Endothelial cell of umbilical vein (primary cell): ENCODE data around the gene SPEF2. TPM values are rescaled to one million over a fixed set of nuclear protein-coding genes. Genes with fewer than 3 reads are reported as not detected.

ENCODE experiments used
- BruUV-seq: library from RNA; stranded (reverse); fragments of 400-500 nt; replicated peaks from 2 replicates; lab custom pipeline; 2021; lab: Mats Ljungman, UMichigan
- CTCF ChIA-PET: fragments of 300-600, 350-600 bp; sonication (Branson Sonifier 250); formaldehyde crosslinking; loops from one replicate; lab custom pipeline; 2021; ENCODE audit warnings: antibody characterized with exemption, inconsistent platforms; lab: Charles Lee
- POLR2A ChIA-PET: fragments of 300-600, 350-600 bp; sonication (Branson Sonifier 250); formaldehyde crosslinking; loops from one replicate; lab custom pipeline; 2021; ENCODE audit warnings: antibody characterized with exemption, inconsistent platforms; lab: Charles Lee
- DNase-seq: peaks from one replicate; pipeline ENCODE4 v3.0.0-alpha.2; 2011; ENCODE audit warnings: low read depth, low spot score
- FAIRE-seq: peaks from 2 replicates; lab custom pipeline; 2011; peaks lifted over from hg19 to GRCh38; lab: Jason Lieb, UNC
- H2AFZ ChIP-seq: 2 replicates; pipeline ENCODE4 v1.6.0; 2012; ENCODE audit warnings: low read depth, low read length, control low read depth, inconsistent platforms
- H3K27ac ChIP-seq: 2 replicates; pipeline ENCODE4 v1.5.1; 2011; ENCODE audit warnings: low read depth, mild to moderate bottlenecking, control low read depth, low read length, moderate library complexity; ENCODE audit not compliant: insufficient read depth
- H3K27me3 ChIP-seq, 2 experiments: 2 replicates each; pipeline versions ENCODE4 v1.6.0 to v1.6.1; 2011; ENCODE audit warnings: low read length in 2 of 2, mixed read lengths in 1 of 2; ENCODE audit not compliant: control insufficient read depth in 2 of 2, insufficient read depth in 2 of 2
- H3K36me3 ChIP-seq, 2 experiments: 2 replicates in 1 of 2; 3 replicates in 1 of 2; pipeline ENCODE4 v1.5.1; 2011; ENCODE audit warnings: low read length in 2 of 2, mild to moderate bottlenecking in 1 of 2, moderate library complexity in 1 of 2; ENCODE audit not compliant: control insufficient read depth in 2 of 2, insufficient read depth in 2 of 2; ENCODE audit errors: extremely low read depth in 1 of 2
- H3K4me1 ChIP-seq: 3 replicates; pipeline ENCODE4 v1.5.1; 2011; ENCODE audit warnings: mild to moderate bottlenecking, low read length; ENCODE audit not compliant: control insufficient read depth, insufficient read depth; ENCODE audit errors: extremely low read depth
- H3K4me2 ChIP-seq: 2 replicates; pipeline ENCODE4 v1.6.1; 2011; ENCODE audit warnings: low read length, control low read depth, mixed read lengths; ENCODE audit not compliant: insufficient read depth
- H3K4me3 ChIP-seq, 3 experiments: fragments of 200-600 bp in 1 of 3; sonication (generic), shearing (Covaris generic) in 1 of 3; replicated peaks in 1 of 3; 2 replicates each; pipeline ENCODE4 v1.5.1; 2011 to 2016; ENCODE audit warnings: control low read depth in 3 of 3, low read length in 3 of 3, mild to moderate bottlenecking in 2 of 3, inconsistent platforms in 1 of 3, low read depth in 1 of 3, moderate library complexity in 1 of 3; ENCODE audit not compliant: insufficient read depth in 1 of 3
- H3K79me2 ChIP-seq: 2 replicates; pipeline ENCODE4 v1.6.0; 2012; ENCODE audit warnings: low read length, inconsistent platforms; ENCODE audit not compliant: control insufficient read depth, insufficient read depth
- H3K9ac ChIP-seq: replicated peaks from 2 replicates; pipeline ENCODE3; 2011; ENCODE audit warnings: low read length, control low read depth; ENCODE audit not compliant: insufficient read depth; ENCODE audit errors: extremely low read depth
- H3K9me1 ChIP-seq: replicated peaks from 3 replicates; pipeline ENCODE4 v1.6.0; 2011; ENCODE audit warnings: mild to moderate bottlenecking, low read length; ENCODE audit not compliant: control insufficient read depth, insufficient read depth; ENCODE audit errors: extremely low read depth
- H3K9me3 ChIP-seq: replicated peaks from 2 replicates; pipeline ENCODE4 v1.5.1; 2012; ENCODE audit warnings: low read length, inconsistent platforms; ENCODE audit not compliant: control insufficient read depth, insufficient read depth
- H4K20me1 ChIP-seq: replicated peaks from 2 replicates; pipeline ENCODE3; 2011; ENCODE audit warnings: mild to moderate bottlenecking, low read length; ENCODE audit not compliant: control insufficient read depth, insufficient read depth; ENCODE audit errors: extremely low read depth
- EZH2 ChIP-seq: IDR thresholded peaks from 2 replicates; pipeline ENCODE4 v1.6.1; 2012; ENCODE audit warnings: borderline replicate concordance, low read depth, mild to moderate bottlenecking, moderate library complexity, low read length, inconsistent platforms; ENCODE audit not compliant: severe bottlenecking
- JUN ChIP-seq: IDR thresholded peaks from 2 replicates; pipeline ENCODE4 v1.6.1; 2011; ENCODE audit warnings: borderline replicate concordance, low read depth; ENCODE audit not compliant: insufficient read length, insufficient read depth
- MYC ChIP-seq: IDR thresholded peaks from one replicate; pipeline ENCODE4 v1.6.1; 2011; ENCODE audit warnings: mild to moderate bottlenecking, low read depth, low read length
- dilution Hi-C: fragments of 300-500 bp; cut with MboI; formaldehyde crosslinking; loops from one replicate; pipeline ENCODE4 v1.15.0; 2019; ENCODE audit warnings: low sequenced_read_pairs; ENCODE audit not compliant: extremely low pct_ligation_motif_present
- intact Hi-C: fragments of 100-400 bp; cut with micrococcal nuclease; formaldehyde crosslinking; loops from one replicate; pipeline ENCODE4 v1.10.0; 2022
- polyA plus RNA-seq, 4 experiments: library from polyadenylated mRNA; depleted of rRNA in 3 of 4; stranded (reverse) in 3 of 4; unstranded in 1 of 4; fragments of >200 nt; gene quantifications; 2 replicates each; pipeline versions ENCODE4 v1.2.1 to v1.2.3, GENCODE V29; 2011 to 2012; ENCODE audit warnings: missing spikeins in 1 of 4
- total RNA-seq: library from RNA; stranded (reverse); gene quantifications from 2 replicates; pipeline ENCODE4 v1.2.3, GENCODE V29; 2021
- TF ChIP-seq, protein P1 (sequence below), 2 donors: IDR thresholded peaks; 1 replicate in 1 of 2; 2 replicates in 1 of 2; pipeline ENCODE4 v1.5.1; 2011; ENCODE audit warnings: low read length in 2 of 2, mild to moderate bottlenecking in 2 of 2, moderate library complexity in 2 of 2, control low read depth in 1 of 2, inconsistent platforms in 1 of 2, low read depth in 1 of 2; ENCODE audit not compliant: insufficient read depth in 1 of 2; ENCODE audit errors: extremely low read depth in 1 of 2

SPEF2 gene
- total and polyA plus RNA-seq, 2 donors (not counting 3 experiments of a cell fraction or from before 2014, with no cell fraction given), result 0.28 to 0.73 TPM

DNA sequence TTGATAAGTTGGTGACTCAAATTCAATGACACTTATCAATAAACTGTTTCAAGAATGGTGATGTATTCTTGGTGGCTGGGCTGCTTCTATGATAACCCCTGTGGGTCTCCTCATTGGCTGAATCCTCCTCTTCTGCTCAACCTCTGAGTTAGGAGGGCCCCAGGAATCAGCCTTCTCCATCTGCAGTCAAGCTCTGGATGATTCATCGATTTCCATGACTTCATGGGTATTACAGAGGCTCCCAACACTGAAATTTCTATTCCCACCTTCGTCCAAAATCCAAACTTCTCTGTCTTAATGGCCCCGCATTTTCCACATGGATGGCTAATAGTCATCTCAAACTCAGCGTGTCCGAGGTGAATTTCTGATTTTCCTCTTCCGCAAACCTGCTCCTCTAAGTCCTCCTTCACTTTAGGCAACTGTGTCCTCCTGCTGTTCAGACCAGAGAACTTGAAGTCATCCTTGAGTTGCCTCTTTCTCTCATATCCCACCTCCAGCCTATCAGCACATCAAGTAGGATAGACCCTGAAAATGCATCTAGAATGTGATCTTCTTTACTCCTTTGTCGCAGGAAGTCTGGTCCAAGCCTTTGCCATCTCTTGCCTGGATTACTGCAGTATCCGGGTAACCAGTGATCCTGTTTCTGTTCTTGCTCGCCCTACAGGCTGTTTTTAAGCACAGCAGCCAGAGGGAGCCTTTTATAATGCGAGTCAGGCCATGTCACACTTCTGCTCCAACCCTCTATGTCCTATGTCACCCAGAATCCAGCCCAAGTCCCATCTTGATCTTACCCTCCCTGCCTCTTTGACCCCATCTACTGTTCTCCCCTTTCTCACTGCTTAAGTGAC lies 197.7 kb downstream of the SPEF2 start:
- no peaks in the 10 kb centered on the region for H3K27me3 ChIP-seq
- POLR2A ChIA-PET, result no interaction called here
- CTCF ChIA-PET, result no interaction called here
- no peaks in the 10 kb centered on the region for H3K9me3 ChIP-seq
- BruUV-seq, result no TSS peak
- no peak overlapping the region for H3K9ac ChIP-seq
- intact Hi-C loops, result loop anchor here (1.0 kb wide), 2 partner anchors 38 to 164 kb away; no protein-coding TSS in a partner anchor
- no peak overlapping the region for H3K4me2 ChIP-seq
- no peaks in the 10 kb centered on the region for H3K4me1 ChIP-seq
- H3K36me3 ChIP-seq, result no peaks in the 10 kb centered on the region
- no peak for TF ChIP-seq MYC
- TF ChIP-seq, protein P1, sequence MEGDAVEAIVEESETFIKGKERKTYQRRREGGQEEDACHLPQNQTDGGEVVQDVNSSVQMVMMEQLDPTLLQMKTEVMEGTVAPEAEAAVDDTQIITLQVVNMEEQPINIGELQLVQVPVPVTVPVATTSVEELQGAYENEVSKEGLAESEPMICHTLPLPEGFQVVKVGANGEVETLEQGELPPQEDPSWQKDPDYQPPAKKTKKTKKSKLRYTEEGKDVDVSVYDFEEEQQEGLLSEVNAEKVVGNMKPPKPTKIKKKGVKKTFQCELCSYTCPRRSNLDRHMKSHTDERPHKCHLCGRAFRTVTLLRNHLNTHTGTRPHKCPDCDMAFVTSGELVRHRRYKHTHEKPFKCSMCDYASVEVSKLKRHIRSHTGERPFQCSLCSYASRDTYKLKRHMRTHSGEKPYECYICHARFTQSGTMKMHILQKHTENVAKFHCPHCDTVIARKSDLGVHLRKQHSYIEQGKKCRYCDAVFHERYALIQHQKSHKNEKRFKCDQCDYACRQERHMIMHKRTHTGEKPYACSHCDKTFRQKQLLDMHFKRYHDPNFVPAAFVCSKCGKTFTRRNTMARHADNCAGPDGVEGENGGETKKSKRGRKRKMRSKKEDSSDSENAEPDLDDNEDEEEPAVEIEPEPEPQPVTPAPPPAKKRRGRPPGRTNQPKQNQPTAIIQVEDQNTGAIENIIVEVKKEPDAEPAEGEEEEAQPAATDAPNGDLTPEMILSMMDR (IDR thresholded peaks at IDR 0.05; ENCODE audit: extremely low read depth in 1 of 2, insufficient read depth in 1 of 2, low read depth in 1 of 2, low read length in 2 of 2), result peak; percentile 61 to 79
- dilution Hi-C loops, result no loop called here
- DNase-seq (peak; percentile 59), FAIRE-seq (no peak)
- H3K4me3 ChIP-seq, result no peak overlapping the region
- no peak overlapping the region for H3K27ac ChIP-seq
- H2AFZ ChIP-seq, result no peak overlapping the region
- no peaks in the 10 kb centered on the region for H3K79me2 ChIP-seq
- H3K9me1 ChIP-seq, result no peaks in the 10 kb centered on the region
- no peaks in the 10 kb centered on the region for H4K20me1 ChIP-seq

DNA sequence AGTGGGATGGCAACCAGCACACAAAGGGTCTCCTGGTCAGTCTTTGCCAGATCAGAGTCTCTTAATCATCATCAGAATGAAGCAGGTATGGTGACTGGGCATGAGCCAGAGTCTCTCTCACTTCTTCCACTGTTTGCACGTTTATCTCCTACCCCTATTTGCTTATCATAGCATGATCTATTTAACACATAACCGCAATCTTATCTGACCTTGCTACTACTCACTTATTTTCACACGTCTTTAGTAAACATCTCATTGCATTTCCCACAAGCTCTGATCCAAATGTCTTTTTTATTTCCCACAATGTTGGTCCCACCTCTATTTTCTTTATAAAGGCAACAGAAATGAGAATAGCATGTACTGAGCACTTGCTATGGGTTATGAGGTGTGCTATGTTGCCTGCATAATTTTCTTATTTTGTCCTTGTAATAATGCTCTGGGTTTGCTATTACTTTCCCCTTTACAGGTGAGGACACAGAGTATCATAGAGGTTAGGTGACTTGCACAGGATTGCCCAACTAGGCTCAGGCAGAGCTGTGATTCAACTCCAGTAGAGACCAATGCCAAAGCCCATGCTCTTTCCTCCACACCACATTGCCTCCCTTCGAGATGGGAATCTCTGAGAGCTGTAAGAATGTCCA lies 199.3 kb downstream of the SPEF2 start:
- Histone ChIP-seq H3K36me3 (no peaks in the 10 kb centered on the region), H3K9ac (no peak overlapping the region), H3K79me2 (no peaks in the 10 kb centered on the region), H4K20me1 (no peaks in the 10 kb centered on the region), H3K4me3 (no peak overlapping the region), H3K27me3 (peaks cover 0 to 2% of the 10 kb centered on the region in 2 experiments), H3K9me1 (no peaks in the 10 kb centered on the region), H3K9me3 (no peaks in the 10 kb centered on the region), H3K4me1 (no peaks in the 10 kb centered on the region), H2AFZ (no peak overlapping the region), H3K27ac (no peak overlapping the region), H3K4me2 (no peak overlapping the region)
- DNase-seq, result no peak
- dilution Hi-C loops, result no loop called here
- ChIA-PET CTCF (interaction anchor here (1.1 kb wide), 1 partner anchor 108 kb away, joined by 3 read pairs; no protein-coding TSS in a partner anchor), POLR2A (no interaction called here)
- FAIRE-seq, result no peak
- TF ChIP-seq JUN (no peak), EZH2 (no peak)
- intact Hi-C loops, result no loop called here
- no TSS peak for BruUV-seq
